GM12801 (cell line): Measurements from ENCODE around the gene USP22.

ENCODE experiments used
- TF ChIP-seq, protein P1 (sequence below): IDR thresholded peaks from one replicate; pipeline ENCODE4 v1.5.1; 2011; ENCODE audit warnings: control low read depth; ENCODE audit not compliant: insufficient read length; ENCODE audit errors: extremely low read depth

The USP22 gene

GRCh38 chr17:21079196-21079595 lies 36.4 kb upstream of the USP22 start:
- TF ChIP-seq, protein P1, sequence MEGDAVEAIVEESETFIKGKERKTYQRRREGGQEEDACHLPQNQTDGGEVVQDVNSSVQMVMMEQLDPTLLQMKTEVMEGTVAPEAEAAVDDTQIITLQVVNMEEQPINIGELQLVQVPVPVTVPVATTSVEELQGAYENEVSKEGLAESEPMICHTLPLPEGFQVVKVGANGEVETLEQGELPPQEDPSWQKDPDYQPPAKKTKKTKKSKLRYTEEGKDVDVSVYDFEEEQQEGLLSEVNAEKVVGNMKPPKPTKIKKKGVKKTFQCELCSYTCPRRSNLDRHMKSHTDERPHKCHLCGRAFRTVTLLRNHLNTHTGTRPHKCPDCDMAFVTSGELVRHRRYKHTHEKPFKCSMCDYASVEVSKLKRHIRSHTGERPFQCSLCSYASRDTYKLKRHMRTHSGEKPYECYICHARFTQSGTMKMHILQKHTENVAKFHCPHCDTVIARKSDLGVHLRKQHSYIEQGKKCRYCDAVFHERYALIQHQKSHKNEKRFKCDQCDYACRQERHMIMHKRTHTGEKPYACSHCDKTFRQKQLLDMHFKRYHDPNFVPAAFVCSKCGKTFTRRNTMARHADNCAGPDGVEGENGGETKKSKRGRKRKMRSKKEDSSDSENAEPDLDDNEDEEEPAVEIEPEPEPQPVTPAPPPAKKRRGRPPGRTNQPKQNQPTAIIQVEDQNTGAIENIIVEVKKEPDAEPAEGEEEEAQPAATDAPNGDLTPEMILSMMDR: no peak

GRCh38 chr17:21078016-21078780 lies 35.4 kb upstream of the USP22 start:
- TF ChIP-seq, protein P1: no peak

DNA sequence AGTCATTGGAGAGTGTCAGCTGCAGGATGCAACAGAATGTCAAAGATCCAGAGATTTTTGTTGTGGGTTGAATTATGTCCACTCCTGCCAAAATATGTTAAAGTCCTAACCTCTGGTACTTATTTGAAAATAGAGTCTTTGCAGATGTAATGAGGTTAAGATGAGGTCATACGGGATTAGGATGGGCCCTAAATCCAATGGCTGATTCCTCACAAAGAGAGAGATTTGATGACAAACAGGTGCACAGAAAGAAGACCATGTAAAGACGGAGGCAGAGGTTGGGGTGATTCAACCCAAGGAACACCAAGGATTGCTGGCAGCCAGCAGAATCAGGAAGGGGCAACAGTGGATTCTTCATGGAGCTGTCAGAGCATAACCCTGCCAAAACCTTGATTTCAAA lies 34.5 kb upstream of the USP22 start:
- TF ChIP-seq, protein P1: no peak

GRCh38 chr17:21076242-21076641 lies 33.4 kb upstream of the USP22 start:
- TF ChIP-seq, protein P1: no peak

DNA sequence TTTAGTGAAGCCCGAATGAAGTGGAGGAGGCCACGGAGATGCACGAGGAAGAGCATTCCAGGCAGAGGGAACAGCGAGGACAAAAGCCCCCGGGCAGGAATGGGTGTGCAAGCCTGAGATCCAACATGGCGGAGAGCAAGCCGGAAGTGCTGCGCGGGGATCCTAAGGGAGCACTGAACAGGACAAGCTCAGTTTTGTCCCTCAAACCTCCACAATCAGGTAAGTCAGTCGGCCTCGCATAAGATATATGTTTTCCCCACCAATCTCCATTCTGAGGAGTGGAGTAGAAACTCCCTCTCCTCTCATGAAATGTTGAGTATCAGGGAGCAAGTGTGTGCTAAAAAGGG lies 32.9 kb upstream of the USP22 start:
- TF ChIP-seq, protein P1: no peak

DNA sequence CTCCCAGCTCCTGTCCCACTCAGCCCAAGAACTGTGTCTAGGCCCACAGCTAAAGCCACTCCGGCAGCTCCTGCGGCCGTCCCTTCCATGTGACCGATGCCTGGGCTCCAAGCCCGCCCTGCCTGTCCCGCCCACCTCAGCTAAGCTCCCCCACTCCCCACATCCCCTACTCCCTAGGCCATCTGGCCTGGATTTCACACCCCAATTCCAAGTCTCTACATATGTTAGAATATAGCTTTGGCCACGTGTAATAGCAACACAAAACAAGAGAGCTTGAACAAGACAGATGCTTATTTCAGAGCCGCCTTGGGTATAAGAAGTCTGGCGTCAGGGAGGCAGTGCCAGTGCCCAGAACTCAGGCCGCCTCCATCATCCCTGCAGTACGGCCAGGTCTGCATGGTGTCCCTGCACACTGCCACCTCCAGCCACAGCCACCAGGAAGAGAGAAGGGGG lies 30.0 kb upstream of the USP22 start:
- TF ChIP-seq, protein P1: no peak

- TF ChIP-seq, protein P1: no peak
Measured at GRCh38 chr17:21066394-21066793, 23.6 kb upstream of the USP22 start.
